SK-N-SH (cell line): ENCODE results near the gene CHL1. TPM values are rescaled to one million over a fixed set of nuclear protein-coding genes. Genes with fewer than 3 reads are reported as not detected.

Experiments used
- CTCF ChIA-PET: fragments of 300-600, 350-600 bp; formaldehyde crosslinking; extraction: SDS; loops from one replicate; lab custom pipeline; 2021; lab: Yijun Ruan, JAX
- POLR2A ChIA-PET: fragments of 350-600 bp; sonication (Branson Sonifier 250); formaldehyde crosslinking; extraction: SDS; loops from one replicate; lab custom pipeline; 2020; ENCODE audit warnings: antibody characterized with exemption, inconsistent platforms; lab: Yijun Ruan, JAX
- DNase-seq: peaks from one replicate; pipeline ENCODE4 v3.0.0; 2012
- H2AFZ ChIP-seq: fragments of 200-600 bp; sonication (generic); 2 replicates; pipeline ENCODE4 v1.8.1; 2016; ENCODE audit warnings: antibody characterized with exemption, mild to moderate bottlenecking, low read depth
- H3F3A ChIP-seq: fragments of 200-600 bp; sonication (generic); replicated peaks from 2 replicates; pipeline ENCODE3; 2016; ENCODE audit warnings: antibody characterized with exemption, mild to moderate bottlenecking; ENCODE audit not compliant: insufficient read depth
- H3K27ac ChIP-seq, 2 experiments: fragments of 200-500 bp in 1 of 2; fragments of 200-600 bp in 1 of 2; sonication (Bioruptor generic) in 1 of 2; sonication (generic), shearing (Covaris generic) in 1 of 2; 2 replicates each; pipeline versions ENCODE4 v1.5.1 to v1.6.1; 2014 to 2016; ENCODE audit warnings: low read depth in 2 of 2, inconsistent platforms in 1 of 2, low read length in 1 of 2, mild to moderate bottlenecking in 1 of 2, mixed read lengths in 1 of 2
- H3K27me3 ChIP-seq: fragments of 200-600 bp; sonication (generic), shearing (Covaris generic); 2 replicates; pipeline ENCODE4 v1.6.1; 2016; ENCODE audit warnings: mixed run types; ENCODE audit not compliant: insufficient read depth
- H3K36me3 ChIP-seq, 2 experiments: fragments of 200-500 bp in 1 of 2; fragments of 200-600 bp in 1 of 2; sonication (Bioruptor generic) in 1 of 2; sonication (generic) in 1 of 2; replicated peaks in 1 of 2; 2 replicates each; pipeline versions ENCODE3 to v1.5.1; 2014 to 2016; ENCODE audit warnings: low read length in 1 of 2, mild to moderate bottlenecking in 1 of 2; ENCODE audit not compliant: insufficient read depth in 2 of 2, control insufficient read depth in 1 of 2
- H3K4me1 ChIP-seq, 2 experiments: fragments of 200-500 bp in 1 of 2; fragments of 200-600 bp in 1 of 2; sonication (Bioruptor generic) in 1 of 2; sonication (generic), shearing (Covaris generic) in 1 of 2; 2 replicates each; pipeline versions ENCODE4 v1.5.1 to v1.6.1; 2014 to 2016; ENCODE audit warnings: low read depth in 1 of 2, low read length in 1 of 2, mixed run types in 1 of 2; ENCODE audit not compliant: insufficient read depth in 2 of 2, control insufficient read depth in 1 of 2
- H3K4me2 ChIP-seq: fragments of 200-600 bp; sonication (generic), shearing (Covaris generic); 2 replicates; pipeline ENCODE4 v1.6.1; 2017; ENCODE audit warnings: mixed run types
- H3K4me3 ChIP-seq, 2 experiments: fragments of 200-500 bp in 1 of 2; fragments of 200-600 bp in 1 of 2; sonication (Bioruptor generic) in 1 of 2; sonication (generic), shearing (Covaris generic) in 1 of 2; 2 replicates each; pipeline versions ENCODE4 v1.5.1 to v1.8.1; 2014 to 2016; ENCODE audit warnings: low read depth in 2 of 2, inconsistent platforms in 1 of 2, low read length in 1 of 2, mild to moderate bottlenecking in 1 of 2, mixed read lengths in 1 of 2, moderate library complexity in 1 of 2
- H3K79me2 ChIP-seq: fragments of 200-600 bp; sonication (generic); 2 replicates; pipeline ENCODE4 v1.8.1; 2017; ENCODE audit warnings: mild to moderate bottlenecking; ENCODE audit not compliant: insufficient read depth
- H3K9ac ChIP-seq: fragments of 200-600 bp; sonication (generic); 2 replicates; pipeline ENCODE4 v1.6.1; 2017; ENCODE audit warnings: mixed run types
- H3K9me2 ChIP-seq: fragments of 200-600 bp; sonication (generic); 2 replicates; pipeline ENCODE4 v1.6.1; 2017; ENCODE audit warnings: mixed run types
- H3K9me3 ChIP-seq: fragments of 200-600 bp; sonication (generic); 2 replicates; pipeline ENCODE4 v1.6.1; 2017; ENCODE audit warnings: mixed run types, mild to moderate bottlenecking, moderate library complexity
- H4K20me1 ChIP-seq: fragments of 200-600 bp; sonication (generic); 2 replicates; pipeline ENCODE4 v1.6.1; 2017; ENCODE audit warnings: mild to moderate bottlenecking, mixed run types; ENCODE audit not compliant: insufficient read depth
- CHD2 ChIP-seq: fragments of 150-350 bp; IDR thresholded peaks from 2 replicates; pipeline ENCODE4 v1.6.1; 2018; ENCODE audit warnings: low read length; ENCODE audit not compliant: partially characterized antibody
- ELF1 ChIP-seq: IDR thresholded peaks from 2 replicates; pipeline ENCODE4 v1.4.0; 2012
- FOSL2 ChIP-seq: IDR thresholded peaks from 2 replicates; pipeline ENCODE4 v1.4.0; 2012; ENCODE audit warnings: low read depth, mild to moderate bottlenecking, moderate library complexity, borderline replicate concordance
- FOXJ3 ChIP-seq: sonication (generic); formaldehyde crosslinking; IDR thresholded peaks from 2 replicates; pipeline ENCODE4 v1.5.1; 2020; ENCODE audit warnings: mild to moderate bottlenecking, missing genetic modification reagents
- FOXM1 ChIP-seq: IDR thresholded peaks from 2 replicates; pipeline ENCODE4 v1.4.0; 2012; ENCODE audit warnings: low read depth, mild to moderate bottlenecking
- GATA2 ChIP-seq: sonication (generic); formaldehyde crosslinking; IDR thresholded peaks from 2 replicates; pipeline ENCODE4 v1.5.0; 2020; ENCODE audit warnings: mild to moderate bottlenecking, missing genetic modification reagents
- IRF3 ChIP-seq: fragments of 150-350 bp; IDR thresholded peaks from 2 replicates; pipeline ENCODE4 v1.6.1; 2016; ENCODE audit warnings: mild to moderate bottlenecking, low read depth, low read length
- MEF2A ChIP-seq: IDR thresholded peaks from 2 replicates; pipeline ENCODE4 v1.4.0; 2012; ENCODE audit warnings: low read depth, borderline replicate concordance
- POLR2AphosphoS5 ChIP-seq: IDR thresholded peaks from 2 replicates; pipeline ENCODE4 v1.6.1; 2012; ENCODE audit warnings: low read depth, low read length
- RAD21 ChIP-seq: IDR thresholded peaks from 2 replicates; pipeline ENCODE4 v1.6.1; 2012; ENCODE audit warnings: mild to moderate bottlenecking, low read length
- RCOR1 ChIP-seq: fragments of 150-350 bp; IDR thresholded peaks from 2 replicates; pipeline ENCODE4 v1.6.1; 2017; ENCODE audit warnings: antibody characterized with exemption, low read length
- RFX5 ChIP-seq: IDR thresholded peaks from 2 replicates; pipeline ENCODE4 v1.6.1; 2012; ENCODE audit warnings: mild to moderate bottlenecking, improper control_type of control experiment, low read length
- SMC3 ChIP-seq: IDR thresholded peaks from 2 replicates; pipeline ENCODE4 v1.6.1; 2012; ENCODE audit warnings: low read depth, low read length, improper control_type of control experiment
- TAF1 ChIP-seq: IDR thresholded peaks from 2 replicates; pipeline ENCODE4 v1.6.1; 2012; ENCODE audit warnings: low read depth, mild to moderate bottlenecking, low read length, moderate library complexity, borderline replicate concordance
- TCF12 ChIP-seq: IDR thresholded peaks from 2 replicates; pipeline ENCODE4 v1.4.0; 2012
- TEAD4 ChIP-seq: IDR thresholded peaks from 2 replicates; pipeline ENCODE4 v1.4.0; 2012; ENCODE audit warnings: mild to moderate bottlenecking, borderline replicate concordance; ENCODE audit not compliant: insufficient read depth
- USF1 ChIP-seq: IDR thresholded peaks from 2 replicates; pipeline ENCODE4 v1.4.0; 2012; ENCODE audit warnings: low read depth, borderline replicate concordance
- USF2 ChIP-seq: fragments of 150-350 bp; IDR thresholded peaks from 2 replicates; pipeline ENCODE4 v1.6.1; 2017; ENCODE audit warnings: antibody characterized with exemption, low read length, low read depth, borderline replicate concordance
- YY1 ChIP-seq: IDR thresholded peaks from 2 replicates; pipeline ENCODE4 v1.4.0; 2012; ENCODE audit warnings: low read depth, mild to moderate bottlenecking
- WGBS: methylation state at CpG from one replicate; pipeline ENCODE4 v1.1.6; 2017; ENCODE audit warnings: low lambda C conversion rate; 5-methylcytosine and 5-hydroxymethylcytosine counted together
- polyA plus RNA-seq, 3 experiments: library from polyadenylated mRNA; depleted of rRNA; stranded (reverse); fragments of >200 nt; gene quantifications; 2 replicates each; pipeline ENCODE4 v1.2.3, GENCODE V29; 2012
- TF ChIP-seq, protein P1 (sequence below): fragments of 200-600 bp; sonication (generic); IDR thresholded peaks from 2 replicates; pipeline ENCODE4 v1.6.1; 2017; ENCODE audit warnings: antibody characterized with exemption, mild to moderate bottlenecking, moderate library complexity

CHL1 gene
- polyA plus RNA-seq, 1 of the 3 experiments (the other 2 are of a cell fraction) = not detected

GRCh38 chr3:264394-265156, 68.0 kb downstream of the CHL1 start:
- no peaks in the 10 kb centered on the region for H3K9me3 ChIP-seq
- no peaks in the 10 kb centered on the region for H3K79me2 ChIP-seq
- H4K20me1 ChIP-seq = no peaks in the 10 kb centered on the region
- H3K4me1 ChIP-seq = no peaks in the 10 kb centered on the region; a peak in 2 of 4 replicates
- H3K36me3 ChIP-seq = no peaks in the 10 kb centered on the region
- H3K4me2 ChIP-seq = no peak overlapping the region
- no peak overlapping the region for H2AFZ ChIP-seq
- H3K27me3 ChIP-seq = no peaks in the 10 kb centered on the region
- H3F3A ChIP-seq = no peaks in the 10 kb centered on the region
- DNase-seq = no peak
- H3K27ac ChIP-seq = no peak overlapping the region
- no peak overlapping the region for H3K9ac ChIP-seq
- POLR2A ChIA-PET = no interaction called here
- TF ChIP-seq USF1 = no peak
- no peak for TF ChIP-seq POLR2AphosphoS5
- no peak for TF ChIP-seq RFX5
- TF ChIP-seq ELF1 = no peak
- TF ChIP-seq USF2 = no peak
- TF ChIP-seq FOSL2 = no peak
- TF ChIP-seq CHD2 = no peak
- TF ChIP-seq SMC3 = no peak
- TF ChIP-seq RAD21 = no peak
- no peak for TF ChIP-seq TCF12
- no peak for TF ChIP-seq MEF2A
- no peak for TF ChIP-seq TEAD4
- TF ChIP-seq TAF1 = no peak
- TF ChIP-seq FOXM1 = no peak
- TF ChIP-seq RCOR1 = no peak
- no peak for TF ChIP-seq GATA2 (CRISPR knock-in tag)
- no peak for TF ChIP-seq IRF3
- no peak for TF ChIP-seq FOXJ3 (CRISPR knock-in tag)
- no peak for TF ChIP-seq YY1
- TF ChIP-seq, protein P1, sequence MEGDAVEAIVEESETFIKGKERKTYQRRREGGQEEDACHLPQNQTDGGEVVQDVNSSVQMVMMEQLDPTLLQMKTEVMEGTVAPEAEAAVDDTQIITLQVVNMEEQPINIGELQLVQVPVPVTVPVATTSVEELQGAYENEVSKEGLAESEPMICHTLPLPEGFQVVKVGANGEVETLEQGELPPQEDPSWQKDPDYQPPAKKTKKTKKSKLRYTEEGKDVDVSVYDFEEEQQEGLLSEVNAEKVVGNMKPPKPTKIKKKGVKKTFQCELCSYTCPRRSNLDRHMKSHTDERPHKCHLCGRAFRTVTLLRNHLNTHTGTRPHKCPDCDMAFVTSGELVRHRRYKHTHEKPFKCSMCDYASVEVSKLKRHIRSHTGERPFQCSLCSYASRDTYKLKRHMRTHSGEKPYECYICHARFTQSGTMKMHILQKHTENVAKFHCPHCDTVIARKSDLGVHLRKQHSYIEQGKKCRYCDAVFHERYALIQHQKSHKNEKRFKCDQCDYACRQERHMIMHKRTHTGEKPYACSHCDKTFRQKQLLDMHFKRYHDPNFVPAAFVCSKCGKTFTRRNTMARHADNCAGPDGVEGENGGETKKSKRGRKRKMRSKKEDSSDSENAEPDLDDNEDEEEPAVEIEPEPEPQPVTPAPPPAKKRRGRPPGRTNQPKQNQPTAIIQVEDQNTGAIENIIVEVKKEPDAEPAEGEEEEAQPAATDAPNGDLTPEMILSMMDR = no peak
- H3K4me3 ChIP-seq = no peak overlapping the region
- no peaks in the 10 kb centered on the region for H3K9me2 ChIP-seq
- CTCF ChIA-PET = interaction anchor here (1.4 kb wide), 1 partner anchor 15 kb away, joined by 3 read pairs; no protein-coding TSS in a partner anchor
- WGBS = 34% methylated on average over 9 of the region's 9 CpGs
